ENCODE measurements around the gene NFIC.

GRCh38 chr19:3508771-3509535 is 142.6 kb downstream of the NFIC start:
- TF ChIP-seq ZNF8 (CRISPR knock-in tag; IDR thresholded peaks at IDR 0.05): no peak
- TF ChIP-seq ARNTL (CRISPR knock-in tag; IDR thresholded peaks at IDR 0.05; ENCODE audit: borderline replicate concordance, low read depth): no peak
